SW480 (cell line): Measurements from ENCODE around the gene NLRP6.
"Not testable (repeated sequence)": the region's sequence is repeated elsewhere in the genome, so short reads cannot be mapped to it uniquely, and the experiment has no call there.

ENCODE experiments used
- DNase-seq: peaks from one replicate; pipeline ENCODE4 v3.0.0-alpha.2; 2016; ENCODE audit warnings: low spot score

Gene NLRP6

GRCh38 chr11:308740-309665 lies 30.8 kb downstream of the NLRP6 start:
- peak; percentile 92 for DNase-seq

DNA sequence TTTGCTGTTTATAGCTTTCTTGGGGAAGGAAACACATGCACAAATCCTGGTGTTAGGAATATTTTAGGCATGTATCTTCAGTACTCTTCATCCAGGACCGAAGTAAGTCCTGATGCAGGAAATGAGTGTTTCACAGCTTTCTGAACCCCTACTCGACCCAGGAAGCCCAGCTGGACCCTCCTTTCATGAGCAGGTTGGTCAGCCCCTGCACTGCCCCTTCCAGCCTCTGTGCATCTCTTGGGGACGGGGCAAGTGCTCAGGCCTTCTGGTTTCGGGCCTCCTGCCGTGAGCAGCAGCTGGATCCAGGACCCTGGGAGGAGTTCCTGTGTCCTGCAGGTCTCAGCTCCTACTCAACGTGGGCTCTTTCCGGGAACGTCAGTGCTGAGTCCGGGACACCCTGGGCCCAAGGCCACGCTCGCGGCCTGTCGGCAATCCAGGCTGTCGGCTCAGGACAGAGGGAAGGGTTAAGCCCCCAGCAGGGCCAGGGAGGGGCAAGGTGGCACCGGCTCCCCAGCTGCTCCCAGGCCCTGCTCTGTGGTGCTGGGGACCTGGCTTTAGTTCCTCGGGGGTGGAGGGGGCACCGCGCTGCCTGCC lies 31.9 kb downstream of the NLRP6 start:
- DNase-seq, result not testable (repeated sequence)

GRCh38 chr11:311013-311748 lies 33.0 kb downstream of the NLRP6 start:
- DNase-seq, result not testable (repeated sequence)

GRCh38 chr11:312092-312816 lies 34.0 kb downstream of the NLRP6 start:
- DNase-seq, result no peak

DNA sequence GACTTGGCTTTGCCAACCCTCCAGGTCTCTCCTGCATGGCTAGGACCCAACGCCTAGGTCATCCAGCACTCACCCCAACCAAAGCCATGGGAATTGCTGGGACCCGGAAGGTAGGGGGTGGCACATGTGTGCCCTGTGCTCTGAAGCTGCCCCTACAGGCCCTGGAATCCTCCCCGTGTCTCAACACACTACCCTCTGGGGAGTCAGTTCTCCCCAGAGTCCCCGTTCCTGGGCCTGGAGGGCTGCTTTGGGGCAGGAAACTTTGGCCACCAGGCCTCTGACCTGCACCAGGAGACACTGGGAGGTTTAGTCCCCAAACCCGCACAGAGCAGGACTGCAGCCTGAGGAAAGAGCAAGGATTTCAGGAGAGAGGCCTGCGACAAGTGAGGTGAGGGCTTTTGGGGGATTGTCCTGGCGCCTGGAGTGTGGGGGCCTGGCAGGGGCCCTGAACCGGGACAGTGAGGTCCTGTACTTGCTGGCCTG lies 35.1 kb downstream of the NLRP6 start:
- DNase-seq, result no peak

GRCh38 chr11:313787-314553 lies 35.8 kb downstream of the NLRP6 start, which contains the start of gene IFITM1:
IFITM1 (plus strand) TSS chr11:314040; CDS start chr11:314171, 131 bp downstream.
- DNase-seq, result no peak

DNA sequence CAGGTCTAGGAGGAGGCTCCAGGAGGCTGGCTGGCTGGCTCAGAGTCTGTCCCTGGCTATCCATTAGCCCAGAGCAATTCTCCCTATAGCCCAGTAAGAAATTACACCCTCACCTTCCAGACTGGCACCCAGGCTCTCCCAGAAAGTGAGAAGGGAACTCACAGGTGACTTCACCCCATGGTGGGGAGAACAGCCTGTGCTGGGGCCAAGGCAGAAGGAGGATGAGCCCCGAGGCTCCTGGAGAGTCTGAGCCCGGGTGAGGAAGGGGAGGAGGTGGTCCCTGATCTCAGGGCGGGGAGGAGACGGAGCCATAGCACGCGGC lies 36.3 kb downstream of the NLRP6 start:
- not testable (repeated sequence) for DNase-seq

- no peak for DNase-seq
Observed at GRCh38 chr11:315051-315481, 36.9 kb downstream of the NLRP6 start.

DNA sequence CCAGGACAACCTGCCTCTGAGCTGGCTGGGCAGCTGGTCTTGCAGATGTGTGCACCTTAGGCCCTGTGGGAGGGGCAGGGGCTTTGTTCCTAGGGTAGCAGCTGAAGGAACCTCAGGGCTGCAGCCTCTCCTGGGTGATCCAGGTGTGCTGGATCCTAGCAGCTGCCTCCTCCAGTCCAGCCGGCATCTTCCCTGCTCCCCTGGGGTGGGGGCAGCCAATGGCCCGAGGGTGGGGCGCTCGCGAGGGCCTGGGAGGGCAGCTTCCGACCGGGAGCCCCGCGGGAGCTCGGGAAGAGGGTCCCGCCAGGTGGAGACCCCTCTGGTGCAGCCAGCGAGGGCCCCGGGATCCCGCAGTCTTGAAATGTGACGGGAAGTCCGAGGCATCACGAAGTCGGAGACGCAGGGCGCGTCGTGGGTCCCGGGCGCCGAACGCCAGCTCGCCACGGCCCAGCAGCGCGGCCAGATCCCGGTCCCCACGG lies 37.3 kb downstream of the NLRP6 start:
- no peak for DNase-seq

DNA sequence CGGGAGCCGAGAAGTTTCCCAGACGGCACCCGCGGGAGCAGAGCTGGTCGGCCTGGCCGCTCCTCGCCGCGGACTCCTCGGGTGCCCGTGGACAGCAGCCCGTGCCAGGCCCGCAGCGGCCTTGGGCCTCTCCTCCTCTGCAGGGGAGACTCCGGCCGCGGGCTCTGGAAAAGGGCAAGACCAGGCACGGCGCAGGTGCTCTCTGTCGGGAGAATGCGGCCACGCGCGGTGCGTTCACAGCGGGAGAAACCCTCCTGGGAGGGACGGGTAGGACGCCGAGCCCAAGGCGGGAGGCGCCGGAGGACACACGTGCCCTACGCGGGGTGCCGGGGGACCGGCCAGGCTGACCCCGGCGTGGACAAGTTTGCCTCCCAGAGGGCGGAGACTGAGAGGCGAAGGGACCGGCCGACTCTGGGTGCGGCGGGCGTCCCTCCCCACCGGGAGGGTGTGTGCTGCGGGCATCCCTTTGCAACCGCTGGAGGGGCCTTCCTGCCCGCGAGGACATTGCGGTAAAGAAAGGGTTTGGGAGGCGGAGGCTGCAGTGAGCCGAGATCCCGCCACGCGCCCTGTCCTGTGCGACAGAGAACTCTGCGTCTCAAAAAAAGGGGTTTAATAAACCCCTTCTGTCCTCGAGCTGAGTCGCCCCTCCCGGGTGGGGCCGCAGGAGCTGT lies 38.0 kb downstream of the NLRP6 start:
- no peak for DNase-seq

DNA sequence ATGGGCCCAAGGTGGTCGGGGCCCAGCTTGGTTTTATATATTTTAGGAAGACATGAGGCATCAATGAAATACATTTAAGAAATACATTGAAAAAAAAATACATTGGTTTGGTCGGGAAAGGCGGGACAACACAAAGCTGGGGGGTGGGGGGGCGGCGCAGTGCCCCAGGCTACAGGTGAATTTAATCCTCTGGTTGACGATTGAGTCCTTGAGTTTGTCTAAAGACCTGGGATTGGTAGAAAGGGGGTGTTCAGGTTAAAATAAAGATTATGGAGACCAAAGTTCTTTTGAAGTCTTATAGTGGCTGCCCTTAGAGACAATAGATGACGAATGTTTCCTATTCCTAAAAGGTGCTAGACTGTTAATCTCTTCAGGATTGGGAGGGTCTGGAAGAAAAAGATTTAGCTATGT lies 38.7 kb downstream of the NLRP6 start:
- no peak for DNase-seq

GRCh38 chr11:317668-318404 lies 39.6 kb downstream of the NLRP6 start:
- DNase-seq, result not testable (repeated sequence)

- not testable (repeated sequence) for DNase-seq
Observed at GRCh38 chr11:318405-319120, 40.4 kb downstream of the NLRP6 start.

- not testable (repeated sequence) for DNase-seq
Observed at GRCh38 chr11:319121-319887, 41.1 kb downstream of the NLRP6 start.

GRCh38 chr11:319888-320273 lies 41.7 kb downstream of the NLRP6 start:
- DNase-seq, result not testable (repeated sequence)

GRCh38 chr11:324156-324555 lies 45.9 kb downstream of the NLRP6 start:
- no peak for DNase-seq

DNA sequence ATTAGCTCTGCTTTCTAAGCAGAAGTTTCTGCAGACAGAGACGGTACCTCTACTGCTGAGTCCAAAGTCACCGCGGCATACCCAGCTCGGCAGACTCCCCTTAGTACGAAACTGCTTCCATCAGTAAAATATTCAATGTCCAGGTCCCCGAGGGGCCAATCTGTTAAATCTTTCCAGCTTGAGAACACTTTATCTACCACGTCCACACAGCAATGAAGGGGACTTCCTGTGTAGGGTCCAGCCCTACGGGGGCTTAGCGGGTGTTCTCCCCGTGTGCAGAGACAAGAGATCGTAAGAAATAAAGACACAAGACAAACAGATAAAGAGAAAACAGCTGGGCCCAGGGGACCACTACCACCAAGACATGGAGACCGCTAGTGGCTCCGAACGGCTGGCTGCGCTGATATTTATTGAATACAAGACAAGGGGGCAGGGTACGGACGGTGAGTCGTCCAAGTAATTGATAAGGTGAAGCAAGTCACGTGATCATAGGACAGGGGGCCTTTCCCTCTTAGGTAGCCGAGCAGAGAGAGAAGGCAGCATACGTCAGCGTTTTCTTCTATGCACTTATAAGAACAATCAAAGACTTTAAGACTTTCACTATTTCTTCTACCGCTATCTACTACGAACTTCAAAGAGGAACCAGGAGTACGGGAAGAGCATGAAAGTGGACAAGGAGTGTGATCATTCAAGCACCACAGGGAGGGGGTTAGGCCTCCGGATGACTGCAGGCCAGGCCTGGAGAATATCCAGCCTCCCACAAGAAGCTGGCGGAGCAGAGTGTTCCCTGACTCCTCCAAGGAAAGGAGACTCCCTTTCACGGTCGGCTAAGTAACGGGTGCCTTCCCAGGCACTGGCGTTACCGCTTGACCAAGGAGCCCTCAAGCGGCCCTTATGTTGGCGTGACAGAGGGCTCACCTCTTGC lies 46.6 kb downstream of the NLRP6 start:
- not testable (repeated sequence) for DNase-seq
